HCT116 (cell line): ENCODE data around the gene SPIRE1. TPM values are rescaled to one million over a fixed set of nuclear protein-coding genes. Genes with fewer than 3 reads are reported as not detected.

ENCODE experiments used
- ATAC-seq: fragments of 200-7000 bp; cut with Tn5 transposase; 2 replicates; pipeline ENCODE4 v1.9.1; 2020; ENCODE audit warnings: mild to moderate bottlenecking, moderate library complexity
- BruUV-seq: library from RNA; stranded (reverse); fragments of 400-500 nt; replicated peaks from 2 replicates; lab custom pipeline; 2021; lab: Mats Ljungman, UMichigan
- CTCF ChIA-PET: fragments of 300-600 bp; sonication (Branson Sonifier 250); formaldehyde crosslinking; loops from one replicate; lab custom pipeline; 2021; ENCODE audit warnings: antibody characterized with exemption; lab: Charles Lee
- POLR2A ChIA-PET: fragments of 300-600, 350-600 bp; sonication (Branson Sonifier 250); formaldehyde crosslinking; loops from one replicate; lab custom pipeline; 2021; ENCODE audit warnings: antibody characterized with exemption; lab: Charles Lee
- RAD21 ChIA-PET, 2 experiments: fragments of 300-600 bp; sonication (Branson Sonifier 250); formaldehyde crosslinking; loops; one replicate each; lab custom pipeline; 2023; ENCODE audit warnings: low total read pairs in 2 of 2; ENCODE audit not compliant: uncharacterized antibody in 2 of 2, unreplicated experiment in 2 of 2, low non-redundant PET in 1 of 2; lab: Charles Lee
- DNase-seq: peaks from one replicate; pipeline ENCODE4 v3.0.0-alpha.2; 2010; ENCODE audit warnings: low read depth, low spot score
- H2AFZ ChIP-seq: fragments of 200-600 bp; shearing (Covaris generic), sonication (generic); 2 replicates; pipeline ENCODE4 v1.6.1; 2017; ENCODE audit warnings: low read depth, mixed run types, mixed read lengths, antibody characterized with exemption, low read length; ENCODE audit not compliant: poor library complexity, severe bottlenecking
- H3K27ac ChIP-seq: 2 replicates; pipeline ENCODE4 v1.5.1; 2012; ENCODE audit warnings: low read depth, low read length
- H3K27me3 ChIP-seq: fragments of 200-600 bp; sonication (generic); 2 replicates; pipeline ENCODE4 v1.6.1; 2016; ENCODE audit warnings: mixed run types, low read length, mixed read lengths; ENCODE audit not compliant: insufficient read depth
- H3K36me3 ChIP-seq, 2 experiments: fragments of 200-500 bp in 1 of 2; fragments of 200-600 bp in 1 of 2; sonication (Bioruptor generic) in 1 of 2; sonication (generic) in 1 of 2; 2 replicates each; pipeline versions ENCODE4 v1.5.1 to v1.6.1; 2014 to 2016; ENCODE audit warnings: low read length in 2 of 2, inconsistent platforms in 1 of 2, mixed read lengths in 1 of 2, mixed run types in 1 of 2; ENCODE audit not compliant: insufficient read depth in 2 of 2, control insufficient read depth in 1 of 2
- H3K4me1 ChIP-seq, 2 experiments: fragments of 200-600 bp in 1 of 2; sonication (generic) in 1 of 2; 2 replicates each; pipeline versions ENCODE4 v1.5.1 to v1.6.1; 2012 to 2017; ENCODE audit warnings: low read length in 2 of 2, inconsistent platforms in 1 of 2, mild to moderate bottlenecking in 1 of 2, mixed read lengths in 1 of 2, mixed run types in 1 of 2, moderate library complexity in 1 of 2; ENCODE audit not compliant: insufficient read depth in 2 of 2, control insufficient read depth in 1 of 2
- H3K4me2 ChIP-seq: fragments of 200-600 bp; sonication (generic); 2 replicates; pipeline ENCODE4 v1.6.1; 2017; ENCODE audit warnings: mixed run types, low read length, mixed read lengths
- H3K4me3 ChIP-seq, 2 experiments: fragments of 200-600 bp in 1 of 2; sonication (generic) in 1 of 2; replicated peaks in 1 of 2; 2 replicates each; pipeline ENCODE4 v1.5.1; 2011 to 2016; ENCODE audit warnings: low read length in 2 of 2, control low read depth in 1 of 2, low read depth in 1 of 2, mild to moderate bottlenecking in 1 of 2, mixed read lengths in 1 of 2, mixed run types in 1 of 2
- H3K79me2 ChIP-seq: fragments of 200-600 bp; sonication (generic); 2 replicates; pipeline ENCODE4 v1.6.1; 2017; ENCODE audit warnings: mild to moderate bottlenecking, mixed run types, low read length, moderate library complexity, mixed read lengths; ENCODE audit not compliant: insufficient read depth
- H3K9ac ChIP-seq: fragments of 200-600 bp; sonication (generic); 2 replicates; pipeline ENCODE4 v1.6.1; 2016; ENCODE audit warnings: low read length, mixed read lengths
- H3K9me2 ChIP-seq: fragments of 200-600 bp; sonication (generic), shearing (Covaris generic); 2 replicates; pipeline ENCODE4 v1.6.1; 2017; ENCODE audit warnings: mixed run types, mild to moderate bottlenecking, moderate library complexity; ENCODE audit not compliant: insufficient read depth
- H3K9me3 ChIP-seq, 2 experiments: fragments of 200-500 bp in 1 of 2; fragments of 200-600 bp in 1 of 2; sonication (Bioruptor generic) in 1 of 2; sonication (generic) in 1 of 2; 2 replicates each; pipeline ENCODE4 v1.6.1; 2014 to 2017; ENCODE audit warnings: low read length in 2 of 2, mixed read lengths in 2 of 2, inconsistent platforms in 1 of 2, low read depth in 1 of 2, mild to moderate bottlenecking in 1 of 2, mixed run types in 1 of 2, moderate library complexity in 1 of 2; ENCODE audit not compliant: control insufficient read depth in 1 of 2, insufficient read depth in 1 of 2
- H4K20me1 ChIP-seq: fragments of 200-600 bp; sonication (generic), shearing (Covaris generic); 2 replicates; pipeline ENCODE4 v1.6.1; 2017; ENCODE audit warnings: mixed run types, mild to moderate bottlenecking, moderate library complexity; ENCODE audit not compliant: insufficient read depth
- ATF3 ChIP-seq: IDR thresholded peaks from 2 replicates; pipeline ENCODE4 v1.6.1; 2012
- CBX3 ChIP-seq: IDR thresholded peaks from 2 replicates; pipeline ENCODE4 v1.6.1; 2012; ENCODE audit warnings: low read depth
- CEBPB ChIP-seq: IDR thresholded peaks from 2 replicates; pipeline ENCODE4 v1.6.1; 2012; ENCODE audit warnings: low read depth
- CTCF ChIP-seq, 3 experiments: fragments of 200-600 bp in 1 of 3; sonication (generic) in 1 of 3; IDR thresholded peaks in 2 of 3; conservative IDR thresholded peaks in 1 of 3; 2 replicates each; pipeline ENCODE4 v1.5.1; 2012 to 2017; ENCODE audit warnings: low read depth in 2 of 3, low read length in 2 of 3, antibody characterized with exemption in 1 of 3, borderline replicate concordance in 1 of 3, control low read depth in 1 of 3, mild to moderate bottlenecking in 1 of 3, mixed read lengths in 1 of 3, mixed run types in 1 of 3, moderate library complexity in 1 of 3; ENCODE audit not compliant: insufficient read depth in 1 of 3
- EGR1 ChIP-seq: IDR thresholded peaks from 2 replicates; pipeline ENCODE4 v1.6.1; 2012; ENCODE audit warnings: low read depth
- ELF1 ChIP-seq: IDR thresholded peaks from 2 replicates; pipeline ENCODE4 v1.6.1; 2012; ENCODE audit warnings: low read depth, borderline replicate concordance
- EZH2 ChIP-seq: fragments of 200-600 bp; sonication (generic); IDR thresholded peaks from 2 replicates; pipeline ENCODE4 v1.6.1; 2017; ENCODE audit warnings: antibody characterized with exemption, mixed run types
- EZH2phosphoT487 ChIP-seq: fragments of 200-600 bp; IDR thresholded peaks from 2 replicates; pipeline ENCODE4 v1.6.1; 2018; ENCODE audit warnings: antibody characterized with exemption, borderline replicate concordance
- FOSL1 ChIP-seq: IDR thresholded peaks from 2 replicates; pipeline ENCODE4 v1.6.1; 2012; ENCODE audit warnings: low read depth
- JUND ChIP-seq: IDR thresholded peaks from 2 replicates; pipeline ENCODE4 v1.6.1; 2012
- MAX ChIP-seq: IDR thresholded peaks from 2 replicates; pipeline ENCODE4 v1.6.1; 2012
- POLR2A ChIP-seq: IDR thresholded peaks from 2 replicates; pipeline ENCODE4 v1.7.0; 2011; ENCODE audit warnings: borderline replicate concordance; ENCODE audit not compliant: insufficient read depth, insufficient read length; ENCODE audit errors: extremely low read depth
- RAD21 ChIP-seq: IDR thresholded peaks from 2 replicates; pipeline ENCODE4 v1.6.1; 2012; ENCODE audit warnings: low read depth, mild to moderate bottlenecking
- SIN3A ChIP-seq: IDR thresholded peaks from 2 replicates; pipeline ENCODE4 v1.6.1; 2012; ENCODE audit warnings: low read depth
- SRF ChIP-seq: IDR thresholded peaks from 2 replicates; pipeline ENCODE4 v1.6.1; 2012; ENCODE audit warnings: low read depth
- TCF7L2 ChIP-seq: IDR thresholded peaks from 2 replicates; pipeline ENCODE4 v1.7.0; 2011; ENCODE audit warnings: borderline replicate concordance, inconsistent platforms; ENCODE audit not compliant: insufficient read depth, insufficient read length; ENCODE audit errors: extremely low read depth
- YY1 ChIP-seq: IDR thresholded peaks from 2 replicates; pipeline ENCODE4 v1.6.1; 2011; ENCODE audit warnings: low read length, low read depth, moderate library complexity, mild to moderate bottlenecking; ENCODE audit not compliant: insufficient replicate concordance; ENCODE audit errors: extremely low read depth
- ZNF274 ChIP-seq: fragments of 200-500 bp; sonication (Bioruptor generic); IDR thresholded peaks from 2 replicates; pipeline ENCODE4 v1.6.1; 2014; ENCODE audit warnings: mild to moderate bottlenecking, low read depth, low read length, inconsistent platforms
- intact Hi-C: fragments of 100-400 bp; cut with micrococcal nuclease; formaldehyde crosslinking; loops from 2 replicates; pipeline ENCODE4 v1.10.0; 2022
- total RNA-seq: library from RNA; stranded (reverse); gene quantifications from one replicate; pipeline ENCODE4 v1.2.1, GENCODE V29; 2021; ENCODE audit not compliant: unreplicated experiment

The SPIRE1 gene
- total RNA-seq, 1 experiment from 2014 or later: 26.6 TPM

GRCh38 chr18:12449051-12449785 lies 208.7 kb downstream of the SPIRE1 start:
- ATAC-seq (no peak), DNase-seq (no peak)
- no peaks in the 10 kb centered on the region for H4K20me1 ChIP-seq
- H3K36me3 ChIP-seq: peaks cover 0 to 3% of the 10 kb centered on the region in 2 experiments; a peak in 1 of 4 replicates
- no peaks in the 10 kb centered on the region; a peak in 1 of 4 replicates for H3K9me3 ChIP-seq
- H3K27me3 ChIP-seq: no peaks in the 10 kb centered on the region
- H3K27ac ChIP-seq: no peak overlapping the region
- no TSS peak for BruUV-seq
- H3K4me3 ChIP-seq: no peak overlapping the region
- CTCF ChIA-PET: no interaction called here
- RAD21 ChIA-PET: no interaction called here
- intact Hi-C loops: no loop called here
- no peaks in the 10 kb centered on the region for H3K4me1 ChIP-seq
- H3K79me2 ChIP-seq: no peaks in the 10 kb centered on the region
- no peak for TF ChIP-seq TCF7L2
- no peak for TF ChIP-seq CTCF (IDR thresholded peaks at IDR 0.05 in 2 of 3, conservative IDR thresholded peaks at IDR 0.05 in 1 of 3; ENCODE audit: borderline replicate concordance in 1 of 3, insufficient read depth in 1 of 3, low read depth in 2 of 3, low read length in 2 of 3)
- no peak for TF ChIP-seq ATF3
- no peak for TF ChIP-seq CEBPB
- no peak for TF ChIP-seq EGR1
- POLR2A ChIA-PET: no interaction called here
- no peaks in the 10 kb centered on the region for H3K9me2 ChIP-seq
- no peak overlapping the region for H2AFZ ChIP-seq
- H3K9ac ChIP-seq: no peak overlapping the region
- no peak overlapping the region for H3K4me2 ChIP-seq

GRCh38 chr18:12445554-12445953 lies 212.4 kb downstream of the SPIRE1 start:
- CTCF ChIA-PET: no interaction called here
- no peak for ATAC-seq
- TF ChIP-seq RAD21: no peak
- no peak for TF ChIP-seq SRF
- no peak for TF ChIP-seq JUND
- TF ChIP-seq EZH2: no peak
- TF ChIP-seq FOSL1: no peak
- TF ChIP-seq CEBPB: no peak
- TF ChIP-seq EGR1: no peak
- no peak for TF ChIP-seq SIN3A
- no peak for TF ChIP-seq EZH2phosphoT487
- no peak for TF ChIP-seq CBX3
- TF ChIP-seq MAX: no peak
- TF ChIP-seq YY1: no peak
- TF ChIP-seq ELF1: no peak
- TF ChIP-seq ZNF274: no peak
- TF ChIP-seq POLR2A: no peak

More at GRCh38 chr18:12445554-12445953, 212.4 kb downstream of the SPIRE1 start:
- Histone ChIP-seq H3K79me2 (no peaks in the 10 kb centered on the region), H3K9ac (no peak overlapping the region), H3K9me3 (no peaks in the 10 kb centered on the region; a peak in 1 of 4 replicates), H3K27me3 (no peaks in the 10 kb centered on the region), H3K9me2 (no peaks in the 10 kb centered on the region), H3K4me2 (no peak overlapping the region), H3K36me3 (no peaks in the 10 kb centered on the region), H3K4me3 (no peak overlapping the region), H4K20me1 (no peaks in the 10 kb centered on the region), H3K4me1 (no peaks in the 10 kb centered on the region), H3K27ac (no peak overlapping the region), H2AFZ (no peak overlapping the region)
- no peak for DNase-seq
- ChIA-PET POLR2A (no interaction called here), RAD21 (no interaction called here)
- BruUV-seq: no TSS peak
- intact Hi-C loops: no loop called here
